ENCODE measurements around the gene SEBOX. TPM values are rescaled to one million over a fixed set of nuclear protein-coding genes. Genes with fewer than 3 reads are reported as not detected.

SEBOX gene
- total RNA-seq, 1 donor from 2014 or later, result not detected

GRCh38 chr17:28392491-28392890, 27.5 kb upstream of the SEBOX start:
- no peak for TF ChIP-seq CTCF (IDR thresholded peaks at IDR 0.05)
- no peaks in the 10 kb centered on the region for H3K9me3 Mint-ChIP-seq (ENCODE audit: low read depth)
- H3K27me3 Mint-ChIP-seq (ENCODE audit: low read depth), result no peaks in the 10 kb centered on the region
- H3K36me3 Mint-ChIP-seq (ENCODE audit: low read depth), result peaks cover 31% of the 10 kb centered on the region
- H3K4me3 Mint-ChIP-seq (ENCODE audit: unreplicated experiment), result no peak overlapping the region
- no peak for DNase-seq (ENCODE audit: low spot score)
- H3K4me1 Mint-ChIP-seq (ENCODE audit: low read depth), result no peaks in the 10 kb centered on the region
- H3K27ac Mint-ChIP-seq (ENCODE audit: unreplicated experiment), result no peak overlapping the region

DNA sequence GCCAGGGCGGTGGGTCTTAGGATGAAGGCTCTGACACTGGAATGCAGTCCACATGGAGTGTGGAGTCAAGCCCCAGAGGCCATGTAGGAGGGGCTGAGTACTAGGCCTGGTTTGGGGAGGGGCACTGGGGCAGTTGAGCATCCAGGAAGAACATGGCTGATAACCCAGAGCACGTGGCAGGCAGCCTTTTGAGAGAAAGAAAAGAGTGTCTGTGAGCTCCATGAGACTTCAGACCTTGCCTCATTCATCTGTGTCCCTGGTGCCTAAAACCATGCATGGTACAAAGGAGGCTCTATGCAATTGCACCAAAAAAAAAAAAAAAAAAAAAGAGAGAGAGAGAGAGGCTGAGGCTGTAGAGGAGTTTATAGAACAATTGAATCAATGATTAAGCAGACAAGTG, 26.4 kb upstream of the SEBOX start:
- no peaks in the 10 kb centered on the region for H3K9me3 Mint-ChIP-seq (ENCODE audit: low read depth)
- no peaks in the 10 kb centered on the region for H3K27me3 Mint-ChIP-seq (ENCODE audit: low read depth)
- no peak overlapping the region for H3K27ac Mint-ChIP-seq (ENCODE audit: unreplicated experiment)
- H3K36me3 Mint-ChIP-seq (ENCODE audit: low read depth), result peaks cover 32% of the 10 kb centered on the region
- no peaks in the 10 kb centered on the region for H3K4me1 Mint-ChIP-seq (ENCODE audit: low read depth)
- DNase-seq (ENCODE audit: low spot score), result no peak
- no peak for TF ChIP-seq CTCF (IDR thresholded peaks at IDR 0.05)
- H3K4me3 Mint-ChIP-seq (ENCODE audit: unreplicated experiment), result no peak overlapping the region

DNA sequence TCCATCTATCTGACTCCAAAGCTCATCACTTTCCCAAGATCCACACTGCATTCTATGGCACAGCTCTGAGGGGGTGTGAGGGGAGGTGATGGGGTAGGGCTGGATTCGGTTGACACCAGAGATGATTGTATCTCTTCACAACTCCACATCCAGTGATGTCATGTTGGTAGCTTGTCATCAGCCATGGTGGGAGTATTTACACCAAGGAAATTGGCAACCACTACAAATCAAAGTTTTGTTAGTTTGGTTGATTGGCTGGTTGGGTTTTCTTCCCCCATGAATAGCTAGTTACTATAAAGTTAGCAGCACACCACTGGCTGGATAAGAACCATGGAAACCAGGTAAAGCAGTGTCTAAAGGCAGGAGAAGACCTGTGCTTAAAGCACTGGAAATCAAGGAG, 26.0 kb upstream of the SEBOX start:
- Mint-ChIP-seq H3K27me3 (ENCODE audit: low read depth) (no peaks in the 10 kb centered on the region), H3K27ac (ENCODE audit: unreplicated experiment) (no peak overlapping the region)
- no peak for TF ChIP-seq CTCF (IDR thresholded peaks at IDR 0.05)

GRCh38 chr17:28390563-28390962, 25.6 kb upstream of the SEBOX start:
- no peak for DNase-seq (ENCODE audit: low spot score)
- Mint-ChIP-seq H3K9me3 (ENCODE audit: low read depth) (no peaks in the 10 kb centered on the region), H3K27ac (ENCODE audit: unreplicated experiment) (no peak overlapping the region), H3K4me3 (ENCODE audit: unreplicated experiment) (no peak overlapping the region), H3K36me3 (ENCODE audit: low read depth) (peaks cover 32% of the 10 kb centered on the region), H3K4me1 (ENCODE audit: low read depth) (no peaks in the 10 kb centered on the region), H3K27me3 (ENCODE audit: low read depth) (no peaks in the 10 kb centered on the region)
- no peak for TF ChIP-seq CTCF (IDR thresholded peaks at IDR 0.05)

More for the DNA sequence above, 26.0 kb upstream of the SEBOX start:
- DNase-seq (ENCODE audit: low spot score), result no peak
- Mint-ChIP-seq H3K9me3 (ENCODE audit: low read depth) (no peaks in the 10 kb centered on the region), H3K4me3 (ENCODE audit: unreplicated experiment) (no peak overlapping the region), H3K4me1 (ENCODE audit: low read depth) (no peaks in the 10 kb centered on the region), H3K36me3 (ENCODE audit: low read depth) (peaks cover 32% of the 10 kb centered on the region)

- DNase-seq (ENCODE audit: low spot score), result no peak
- no peak overlapping the region for H3K4me3 Mint-ChIP-seq (ENCODE audit: unreplicated experiment)
- H3K27me3 Mint-ChIP-seq (ENCODE audit: low read depth), result no peaks in the 10 kb centered on the region
- no peak overlapping the region for H3K27ac Mint-ChIP-seq (ENCODE audit: unreplicated experiment)
- TF ChIP-seq CTCF (IDR thresholded peaks at IDR 0.05), result no peak
- H3K4me1 Mint-ChIP-seq (ENCODE audit: low read depth), result no peaks in the 10 kb centered on the region
- H3K36me3 Mint-ChIP-seq (ENCODE audit: low read depth), result peaks cover 33% of the 10 kb centered on the region
- H3K9me3 Mint-ChIP-seq (ENCODE audit: low read depth), result no peaks in the 10 kb centered on the region
Observed at GRCh38 chr17:28390141-28390540, 25.1 kb upstream of the SEBOX start.

All from chondrocyte (in vitro differentiated cells).